Measurements from ENCODE around the gene KLHDC3.

DNA sequence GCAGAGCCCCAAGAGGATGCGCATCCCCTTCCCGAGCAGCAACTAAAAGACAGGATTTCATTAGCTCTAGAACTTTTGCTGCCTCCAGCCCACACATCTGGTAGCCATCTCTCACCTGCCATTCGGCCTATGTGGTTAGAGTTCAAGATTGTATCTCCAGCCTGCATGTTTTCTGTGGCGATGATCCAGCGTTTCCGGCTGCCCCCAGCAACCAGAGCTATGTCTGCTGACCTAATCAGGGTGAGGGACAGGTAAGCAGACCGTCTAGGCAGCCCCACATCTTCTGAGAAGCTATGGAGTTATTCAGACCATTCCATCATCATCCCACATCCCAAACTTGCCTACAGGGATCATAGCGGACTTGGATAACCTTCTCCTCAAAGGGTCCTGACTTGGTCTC lies 41.9 kb downstream of the KLHDC3 start:
- TF ChIP-seq, protein P1, sequence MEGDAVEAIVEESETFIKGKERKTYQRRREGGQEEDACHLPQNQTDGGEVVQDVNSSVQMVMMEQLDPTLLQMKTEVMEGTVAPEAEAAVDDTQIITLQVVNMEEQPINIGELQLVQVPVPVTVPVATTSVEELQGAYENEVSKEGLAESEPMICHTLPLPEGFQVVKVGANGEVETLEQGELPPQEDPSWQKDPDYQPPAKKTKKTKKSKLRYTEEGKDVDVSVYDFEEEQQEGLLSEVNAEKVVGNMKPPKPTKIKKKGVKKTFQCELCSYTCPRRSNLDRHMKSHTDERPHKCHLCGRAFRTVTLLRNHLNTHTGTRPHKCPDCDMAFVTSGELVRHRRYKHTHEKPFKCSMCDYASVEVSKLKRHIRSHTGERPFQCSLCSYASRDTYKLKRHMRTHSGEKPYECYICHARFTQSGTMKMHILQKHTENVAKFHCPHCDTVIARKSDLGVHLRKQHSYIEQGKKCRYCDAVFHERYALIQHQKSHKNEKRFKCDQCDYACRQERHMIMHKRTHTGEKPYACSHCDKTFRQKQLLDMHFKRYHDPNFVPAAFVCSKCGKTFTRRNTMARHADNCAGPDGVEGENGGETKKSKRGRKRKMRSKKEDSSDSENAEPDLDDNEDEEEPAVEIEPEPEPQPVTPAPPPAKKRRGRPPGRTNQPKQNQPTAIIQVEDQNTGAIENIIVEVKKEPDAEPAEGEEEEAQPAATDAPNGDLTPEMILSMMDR (IDR thresholded peaks at IDR 0.05): no peak
- TF ChIP-seq POLR2A (IDR thresholded peaks at IDR 0.05): no peak
